HL-60 (cell line): ENCODE data around the gene SP140.
"Not testable (repeated sequence)": the region's sequence is repeated elsewhere in the genome, so short reads cannot be mapped to it uniquely, and the experiment has no call there.

Source experiments
- DNase-seq, 2 experiments: peaks; one replicate each; pipeline ENCODE4 v3.0.0-alpha.2; 2010 to 2020; ENCODE audit warnings: low read depth in 1 of 2, low spot score in 1 of 2
- H3K27ac ChIP-seq: fragments of 250-450 bp; sonication (Bioruptor Pico); replicated peaks from 2 replicates; pipeline ENCODE4 v1.5.1; 2020; ENCODE audit warnings: mild to moderate bottlenecking, moderate library complexity
- H3K27me3 ChIP-seq: fragments of 250-450 bp; sonication (Bioruptor Pico); 2 replicates; pipeline ENCODE4 v1.5.1; 2021; ENCODE audit warnings: mild to moderate bottlenecking, moderate library complexity; ENCODE audit not compliant: insufficient read depth, poor library complexity, severe bottlenecking
- H3K4me3 ChIP-seq: replicated peaks from 2 replicates; pipeline ENCODE4 v1.5.1; 2011; ENCODE audit warnings: mild to moderate bottlenecking, control low read depth, low read length; ENCODE audit not compliant: insufficient read depth
- GABPA ChIP-seq: IDR thresholded peaks from 2 replicates; pipeline ENCODE4 v1.6.1; 2012; ENCODE audit warnings: low read depth
- POLR2AphosphoS5 ChIP-seq: IDR thresholded peaks from 2 replicates; pipeline ENCODE4 v1.6.1; 2012; ENCODE audit warnings: low read depth
- SPI1 ChIP-seq: IDR thresholded peaks from 2 replicates; pipeline ENCODE4 v1.6.1; 2012; ENCODE audit warnings: low read depth, mild to moderate bottlenecking, borderline replicate concordance
- TF ChIP-seq, protein P1 (sequence below): IDR thresholded peaks from one replicate; pipeline ENCODE4 v1.5.1; 2011; ENCODE audit warnings: low read length, control low read depth, inconsistent platforms; ENCODE audit not compliant: insufficient read depth
- TF ChIP-seq, protein P2 (sequence below): IDR thresholded peaks from 2 replicates; pipeline ENCODE4 v1.6.1; 2012; ENCODE audit warnings: low read depth; ENCODE audit not compliant: insufficient replicate concordance

Gene SP140

DNA sequence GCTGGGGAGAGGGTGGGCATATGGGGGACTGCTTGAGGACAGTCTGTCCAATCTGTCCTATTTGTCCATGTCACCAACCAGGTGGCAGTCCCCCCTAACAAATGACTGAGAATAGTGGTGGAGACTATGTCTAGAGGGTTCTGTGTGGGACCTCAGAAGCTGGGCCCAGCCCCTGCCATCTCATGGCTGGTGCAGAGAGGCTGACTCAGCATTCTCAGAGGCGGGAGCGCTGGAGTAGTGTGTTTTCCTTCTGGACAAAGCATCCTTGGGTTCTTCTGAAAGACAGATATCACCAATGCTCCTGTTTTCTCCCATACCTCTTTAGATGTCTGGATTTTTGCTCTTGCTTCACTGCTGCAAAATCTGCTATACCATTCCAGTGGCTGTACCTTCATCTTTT is 57.4 kb downstream of the SP140 start:
- no peaks in the 10 kb centered on the region for H3K27me3 ChIP-seq
- no peak for DNase-seq
- H3K4me3 ChIP-seq, result no peak overlapping the region
- TF ChIP-seq SPI1 (no peak), GABPA (no peak), POLR2AphosphoS5 (no peak)
- TF ChIP-seq, protein P1, sequence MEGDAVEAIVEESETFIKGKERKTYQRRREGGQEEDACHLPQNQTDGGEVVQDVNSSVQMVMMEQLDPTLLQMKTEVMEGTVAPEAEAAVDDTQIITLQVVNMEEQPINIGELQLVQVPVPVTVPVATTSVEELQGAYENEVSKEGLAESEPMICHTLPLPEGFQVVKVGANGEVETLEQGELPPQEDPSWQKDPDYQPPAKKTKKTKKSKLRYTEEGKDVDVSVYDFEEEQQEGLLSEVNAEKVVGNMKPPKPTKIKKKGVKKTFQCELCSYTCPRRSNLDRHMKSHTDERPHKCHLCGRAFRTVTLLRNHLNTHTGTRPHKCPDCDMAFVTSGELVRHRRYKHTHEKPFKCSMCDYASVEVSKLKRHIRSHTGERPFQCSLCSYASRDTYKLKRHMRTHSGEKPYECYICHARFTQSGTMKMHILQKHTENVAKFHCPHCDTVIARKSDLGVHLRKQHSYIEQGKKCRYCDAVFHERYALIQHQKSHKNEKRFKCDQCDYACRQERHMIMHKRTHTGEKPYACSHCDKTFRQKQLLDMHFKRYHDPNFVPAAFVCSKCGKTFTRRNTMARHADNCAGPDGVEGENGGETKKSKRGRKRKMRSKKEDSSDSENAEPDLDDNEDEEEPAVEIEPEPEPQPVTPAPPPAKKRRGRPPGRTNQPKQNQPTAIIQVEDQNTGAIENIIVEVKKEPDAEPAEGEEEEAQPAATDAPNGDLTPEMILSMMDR, result no peak
- H3K27ac ChIP-seq, result no peak overlapping the region

DNA sequence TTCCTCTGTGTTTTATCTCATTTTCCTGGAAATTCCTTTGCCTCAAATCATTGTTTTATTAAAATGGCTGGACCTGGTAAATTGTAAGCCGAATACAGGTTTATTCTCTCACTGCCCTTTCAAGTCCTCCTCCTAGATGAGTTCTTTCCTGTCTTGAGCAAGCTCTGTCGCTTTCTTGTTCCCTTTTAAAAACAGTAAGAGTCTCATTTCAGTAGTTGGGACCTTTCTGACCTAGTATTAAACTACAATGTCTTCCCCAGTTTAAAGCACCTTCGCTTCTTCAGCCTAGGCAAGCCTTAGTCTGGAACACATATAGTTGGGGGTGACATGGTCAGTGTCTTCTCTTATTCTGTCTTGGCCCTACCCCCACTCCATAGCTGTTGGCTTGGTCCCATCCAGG is 60.5 kb downstream of the SP140 start:
- Histone ChIP-seq H3K4me3 (no peak overlapping the region), H3K27me3 (no peaks in the 10 kb centered on the region), H3K27ac (no peak overlapping the region)
- no peak for DNase-seq
- no peak for TF ChIP-seq GABPA
- TF ChIP-seq POLR2AphosphoS5, result no peak
- TF ChIP-seq, protein P2, sequence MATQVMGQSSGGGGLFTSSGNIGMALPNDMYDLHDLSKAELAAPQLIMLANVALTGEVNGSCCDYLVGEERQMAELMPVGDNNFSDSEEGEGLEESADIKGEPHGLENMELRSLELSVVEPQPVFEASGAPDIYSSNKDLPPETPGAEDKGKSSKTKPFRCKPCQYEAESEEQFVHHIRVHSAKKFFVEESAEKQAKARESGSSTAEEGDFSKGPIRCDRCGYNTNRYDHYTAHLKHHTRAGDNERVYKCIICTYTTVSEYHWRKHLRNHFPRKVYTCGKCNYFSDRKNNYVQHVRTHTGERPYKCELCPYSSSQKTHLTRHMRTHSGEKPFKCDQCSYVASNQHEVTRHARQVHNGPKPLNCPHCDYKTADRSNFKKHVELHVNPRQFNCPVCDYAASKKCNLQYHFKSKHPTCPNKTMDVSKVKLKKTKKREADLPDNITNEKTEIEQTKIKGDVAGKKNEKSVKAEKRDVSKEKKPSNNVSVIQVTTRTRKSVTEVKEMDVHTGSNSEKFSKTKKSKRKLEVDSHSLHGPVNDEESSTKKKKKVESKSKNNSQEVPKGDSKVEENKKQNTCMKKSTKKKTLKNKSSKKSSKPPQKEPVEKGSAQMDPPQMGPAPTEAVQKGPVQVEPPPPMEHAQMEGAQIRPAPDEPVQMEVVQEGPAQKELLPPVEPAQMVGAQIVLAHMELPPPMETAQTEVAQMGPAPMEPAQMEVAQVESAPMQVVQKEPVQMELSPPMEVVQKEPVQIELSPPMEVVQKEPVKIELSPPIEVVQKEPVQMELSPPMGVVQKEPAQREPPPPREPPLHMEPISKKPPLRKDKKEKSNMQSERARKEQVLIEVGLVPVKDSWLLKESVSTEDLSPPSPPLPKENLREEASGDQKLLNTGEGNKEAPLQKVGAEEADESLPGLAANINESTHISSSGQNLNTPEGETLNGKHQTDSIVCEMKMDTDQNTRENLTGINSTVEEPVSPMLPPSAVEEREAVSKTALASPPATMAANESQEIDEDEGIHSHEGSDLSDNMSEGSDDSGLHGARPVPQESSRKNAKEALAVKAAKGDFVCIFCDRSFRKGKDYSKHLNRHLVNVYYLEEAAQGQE, result no peak
- TF ChIP-seq, protein P1, result no peak
- TF ChIP-seq SPI1, result no peak

DNA sequence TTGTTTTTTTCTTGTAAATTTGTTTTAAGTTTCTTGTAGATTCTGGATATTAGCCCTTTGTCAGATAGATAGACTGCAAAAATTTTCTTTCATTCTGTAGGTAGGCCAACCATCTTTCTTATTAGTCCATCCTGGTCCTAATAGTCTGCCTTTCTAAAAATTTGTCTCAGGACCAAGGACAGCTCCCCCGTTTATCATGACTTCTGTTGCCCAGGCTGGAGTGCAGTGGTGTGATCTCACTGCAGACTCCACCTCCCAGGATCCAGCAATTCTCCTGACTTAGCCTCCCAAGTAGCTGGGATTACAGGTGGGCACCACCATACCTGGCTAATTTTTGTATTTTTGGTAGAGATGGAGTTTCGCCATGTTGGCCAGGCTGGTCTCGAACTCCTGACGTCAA is 63.8 kb downstream of the SP140 start:
- not testable (repeated sequence) for H3K4me3 ChIP-seq, H3K27ac ChIP-seq, H3K27me3 ChIP-seq, DNase-seq
- TF ChIP-seq, protein P2, result peak; percentile 94

DNA sequence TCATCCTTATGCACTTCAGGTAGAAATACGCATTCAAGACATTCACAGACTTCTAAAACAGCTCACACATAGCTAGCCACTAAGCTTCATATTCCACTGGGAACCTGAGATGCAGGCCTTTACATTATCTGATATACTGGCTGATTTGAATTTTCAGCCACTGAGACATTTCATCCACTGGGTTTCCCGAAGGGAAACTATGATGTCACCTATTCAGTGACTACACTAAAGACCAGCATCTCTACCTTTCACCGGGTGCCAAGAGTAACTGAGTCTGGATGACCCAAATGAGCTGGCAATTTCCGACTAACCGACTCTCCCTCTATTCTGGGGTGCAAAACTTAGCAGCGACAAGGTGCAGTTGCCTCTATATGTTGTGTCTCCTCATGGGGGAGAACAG is 69.7 kb downstream of the SP140 start:
- no peak overlapping the region for H3K27ac ChIP-seq
- H3K27me3 ChIP-seq, result no peaks in the 10 kb centered on the region
- TF ChIP-seq GABPA, result no peak
- no peak overlapping the region for H3K4me3 ChIP-seq
- no peak for DNase-seq

DNA sequence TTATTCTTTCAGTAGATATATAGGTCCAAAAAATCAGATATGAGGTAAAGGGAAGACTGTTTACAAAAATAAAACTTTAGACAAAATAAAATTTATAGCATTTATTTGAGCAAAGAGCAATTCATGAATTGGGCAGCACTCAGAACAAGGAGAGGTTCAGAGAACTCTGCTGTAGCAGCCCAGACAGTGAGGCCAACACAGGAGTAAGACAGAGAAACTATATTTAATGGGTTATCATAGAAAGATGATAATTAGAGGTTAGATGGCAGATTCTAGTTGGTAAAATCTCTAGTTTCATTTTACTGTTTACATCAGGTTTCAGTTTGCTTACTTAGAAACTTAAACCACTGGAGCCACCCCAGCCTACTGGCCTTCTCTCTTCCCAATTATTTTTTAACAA is 71.4 kb downstream of the SP140 start:
- Histone ChIP-seq H3K27me3 (no peaks in the 10 kb centered on the region), H3K27ac (no peak overlapping the region), H3K4me3 (no peak overlapping the region)
- no peak for DNase-seq
- TF ChIP-seq SPI1, result no peak
- TF ChIP-seq POLR2AphosphoS5, result no peak
- TF ChIP-seq, protein P2, result no peak
- TF ChIP-seq GABPA, result no peak
- TF ChIP-seq, protein P1, result no peak
